Measurements from ENCODE around the gene PLCXD3.

DNA sequence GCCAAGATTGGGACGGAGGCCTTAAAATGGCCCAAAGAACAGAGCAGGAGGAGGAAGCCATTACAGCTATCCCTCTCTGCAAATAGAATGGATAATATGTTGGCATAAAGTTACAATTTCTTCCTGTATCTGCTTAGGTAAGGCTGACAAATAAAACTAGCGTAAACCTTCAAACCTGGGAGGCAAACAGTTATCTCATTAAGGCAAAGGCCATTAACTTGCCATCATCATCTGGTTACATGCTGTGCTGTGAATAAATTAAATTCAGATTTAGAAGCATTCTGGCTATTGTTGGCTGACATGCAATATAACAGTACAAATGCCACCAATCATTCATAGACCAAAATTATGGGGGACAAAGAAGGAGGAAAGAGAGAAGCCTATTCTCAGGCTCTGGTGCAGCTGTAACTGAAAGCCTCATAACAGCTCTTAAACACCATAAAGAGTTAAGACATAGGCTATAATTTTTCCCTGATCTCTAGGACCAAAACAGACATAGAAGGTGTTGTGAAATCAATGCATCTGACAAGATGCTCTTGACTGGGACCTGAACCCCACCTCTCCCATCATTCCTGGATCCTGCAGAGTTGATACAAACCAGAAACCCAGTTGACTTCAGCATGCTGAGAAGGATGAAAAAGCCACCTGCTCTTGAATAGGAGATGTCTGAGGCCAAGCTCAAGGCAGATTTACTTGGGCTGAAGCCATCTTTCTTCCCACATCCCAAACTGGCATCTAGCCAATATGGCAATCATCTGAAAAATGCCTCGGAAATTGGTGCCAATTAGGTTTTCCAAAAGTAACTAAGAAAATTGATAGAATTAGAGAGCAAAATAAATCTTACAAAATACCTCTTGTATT, 62.5 kb downstream of the PLCXD3 start:
- TF ChIP-seq NFYB (IDR thresholded peaks at IDR 0.05; ENCODE audit: insufficient read depth, low read depth, low read length): no peak
- TF ChIP-seq, protein P1, sequence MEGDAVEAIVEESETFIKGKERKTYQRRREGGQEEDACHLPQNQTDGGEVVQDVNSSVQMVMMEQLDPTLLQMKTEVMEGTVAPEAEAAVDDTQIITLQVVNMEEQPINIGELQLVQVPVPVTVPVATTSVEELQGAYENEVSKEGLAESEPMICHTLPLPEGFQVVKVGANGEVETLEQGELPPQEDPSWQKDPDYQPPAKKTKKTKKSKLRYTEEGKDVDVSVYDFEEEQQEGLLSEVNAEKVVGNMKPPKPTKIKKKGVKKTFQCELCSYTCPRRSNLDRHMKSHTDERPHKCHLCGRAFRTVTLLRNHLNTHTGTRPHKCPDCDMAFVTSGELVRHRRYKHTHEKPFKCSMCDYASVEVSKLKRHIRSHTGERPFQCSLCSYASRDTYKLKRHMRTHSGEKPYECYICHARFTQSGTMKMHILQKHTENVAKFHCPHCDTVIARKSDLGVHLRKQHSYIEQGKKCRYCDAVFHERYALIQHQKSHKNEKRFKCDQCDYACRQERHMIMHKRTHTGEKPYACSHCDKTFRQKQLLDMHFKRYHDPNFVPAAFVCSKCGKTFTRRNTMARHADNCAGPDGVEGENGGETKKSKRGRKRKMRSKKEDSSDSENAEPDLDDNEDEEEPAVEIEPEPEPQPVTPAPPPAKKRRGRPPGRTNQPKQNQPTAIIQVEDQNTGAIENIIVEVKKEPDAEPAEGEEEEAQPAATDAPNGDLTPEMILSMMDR (IDR thresholded peaks at IDR 0.05 in 2 of 3, conservative IDR thresholded peaks at IDR 0.05 in 1 of 3; ENCODE audit: control insufficient read depth in 2 of 3, extremely low read depth in 1 of 3, insufficient read depth in 1 of 3, low read depth in 3 of 3, low read length in 3 of 3): no peak
- TF ChIP-seq POLR2A (IDR thresholded peaks at IDR 0.05; ENCODE audit: low read depth, low read length): no peak
- TF ChIP-seq, protein P2, sequence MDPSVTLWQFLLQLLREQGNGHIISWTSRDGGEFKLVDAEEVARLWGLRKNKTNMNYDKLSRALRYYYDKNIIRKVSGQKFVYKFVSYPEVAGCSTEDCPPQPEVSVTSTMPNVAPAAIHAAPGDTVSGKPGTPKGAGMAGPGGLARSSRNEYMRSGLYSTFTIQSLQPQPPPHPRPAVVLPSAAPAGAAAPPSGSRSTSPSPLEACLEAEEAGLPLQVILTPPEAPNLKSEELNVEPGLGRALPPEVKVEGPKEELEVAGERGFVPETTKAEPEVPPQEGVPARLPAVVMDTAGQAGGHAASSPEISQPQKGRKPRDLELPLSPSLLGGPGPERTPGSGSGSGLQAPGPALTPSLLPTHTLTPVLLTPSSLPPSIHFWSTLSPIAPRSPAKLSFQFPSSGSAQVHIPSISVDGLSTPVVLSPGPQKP (IDR thresholded peaks at IDR 0.05; ENCODE audit: low read depth, low read length): no peak
- no peak for TF ChIP-seq JUNB (IDR thresholded peaks at IDR 0.05)
- TF ChIP-seq RFX5 (IDR thresholded peaks at IDR 0.05; ENCODE audit: low read depth, low read length): no peak
- TF ChIP-seq EGR1 (IDR thresholded peaks at IDR 0.05; ENCODE audit: borderline replicate concordance in 1 of 2, low read depth in 2 of 2, low read length in 2 of 2): no peak
- no peak for TF ChIP-seq ESRRA (IDR thresholded peaks at IDR 0.05; ENCODE audit: low read length)
- TF ChIP-seq SMAD1 (IDR thresholded peaks at IDR 0.05; ENCODE audit: low read depth, partially characterized antibody): no peak
- no peak for TF ChIP-seq DPF2 (IDR thresholded peaks at IDR 0.05)
- no peak for TF ChIP-seq ZNF384 (IDR thresholded peaks at IDR 0.05; ENCODE audit: borderline replicate concordance, low read depth, low read length)
- TF ChIP-seq YY1 (IDR thresholded peaks at IDR 0.05; ENCODE audit: low read depth, low read length): no peak
